GM21737 (cell line): ENCODE results near the gene TMF1.

Source experiments
- ATAC-seq: cut with Tn5 transposase; IDR thresholded peaks from one replicate; pipeline ENCODE4 v1.9.1; 2021; ENCODE audit warnings: mild to moderate bottlenecking, moderate library complexity; ENCODE audit not compliant: unreplicated experiment

The TMF1 gene

GRCh38 chr3:68977486-68978167 lies 74.5 kb downstream of the TMF1 start:
- no peak for ATAC-seq

- ATAC-seq: no peak
These were observed 77.4 kb downstream of the TMF1 start for GRCh38 chr3:68974711-68975110.

- ATAC-seq: no peak
These were observed 78.5 kb downstream of the TMF1 start for GRCh38 chr3:68973639-68974038.

GRCh38 chr3:68972358-68972979 lies 79.7 kb downstream of the TMF1 start:
- peak; percentile 77 for ATAC-seq
